Activated CD4-positive, alpha-beta T cell treated with anti-CD3 and anti-CD28 coated beads, Interleukin-2, amount 10 ng/mL, durations not matched to agents 24 days and 14 days (primary cell): ENCODE results near the gene NELFA. TPM values are rescaled to one million over a fixed set of nuclear protein-coding genes. Genes with fewer than 3 reads are reported as not detected.
"Not testable (repeated sequence)": the region's sequence is repeated elsewhere in the genome, so short reads cannot be mapped to it uniquely, and the experiment has no call there.

ENCODE experiments used
- DNase-seq: peaks from one replicate; pipeline ENCODE4 v3.0.0; 2022
- H3K27ac Mint-ChIP-seq: one replicate; pipeline ENCODE4 v1.8.0; 2022; ENCODE audit warnings: mild to moderate bottlenecking, mixed read lengths
- H3K27me3 Mint-ChIP-seq: one replicate; pipeline ENCODE4 v1.8.0; 2022; ENCODE audit warnings: mixed read lengths
- H3K36me3 Mint-ChIP-seq: one replicate; pipeline ENCODE4 v1.8.0; 2022; ENCODE audit warnings: low read depth, mild to moderate bottlenecking, mixed read lengths
- H3K4me1 Mint-ChIP-seq: one replicate; pipeline ENCODE4 v1.8.0; 2021; ENCODE audit warnings: mixed read lengths
- H3K4me3 Mint-ChIP-seq: one replicate; pipeline ENCODE4 v1.8.0; 2022; ENCODE audit warnings: mild to moderate bottlenecking, moderate library complexity, mixed read lengths
- H3K9me3 Mint-ChIP-seq: one replicate; pipeline ENCODE4 v1.8.0; 2021; ENCODE audit warnings: mixed read lengths
- intact Hi-C: fragments of 100-400 bp; cut with micrococcal nuclease; formaldehyde crosslinking; loops from one replicate; pipeline ENCODE4 v1.15.1; 2023
- total RNA-seq: library from RNA; stranded (reverse); gene quantifications from 2 replicates; pipeline ENCODE4 v1.2.3, GENCODE V29; 2022

The NELFA gene
- total RNA-seq, 1 donor from 2014 or later = 57.4 TPM

DNA sequence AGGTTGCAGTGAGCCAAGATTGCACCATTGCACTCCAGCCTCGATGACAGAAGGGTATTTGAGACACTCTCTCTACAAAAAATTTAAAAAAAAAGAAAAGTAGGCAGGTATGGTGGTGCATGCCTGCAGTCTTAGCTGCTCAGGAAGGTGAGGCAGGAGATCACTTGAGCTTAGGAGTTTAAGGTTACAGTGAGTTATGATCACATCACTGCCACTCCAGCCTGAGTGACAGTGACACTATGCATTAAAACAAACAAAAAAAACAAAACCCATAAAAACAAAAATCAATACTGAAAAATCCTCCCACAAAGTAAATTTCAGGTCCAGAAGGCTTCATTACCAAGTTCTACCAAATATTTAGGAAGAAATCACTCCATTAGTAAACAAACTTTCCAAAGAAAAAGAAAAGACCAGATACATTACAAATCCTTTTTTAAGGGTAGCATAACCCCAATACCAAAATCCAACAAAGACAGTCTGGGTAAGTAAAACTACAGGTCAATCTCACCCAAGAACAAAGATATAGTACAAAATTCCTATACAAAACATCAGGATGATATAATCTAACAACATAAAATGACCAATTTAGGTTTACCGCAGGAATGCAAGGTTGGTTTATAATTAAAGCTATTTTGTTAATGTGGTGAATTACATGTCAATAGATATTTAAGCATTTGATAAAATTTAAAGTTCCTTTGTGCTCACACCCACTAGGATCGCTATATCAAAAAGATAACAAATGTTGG lies 11.7 kb downstream of the NELFA start:
- H3K4me1 Mint-ChIP-seq = peaks cover 13% of the 10 kb centered on the region
- no peaks in the 10 kb centered on the region for H3K27me3 Mint-ChIP-seq
- H3K4me3 Mint-ChIP-seq = no peak overlapping the region
- intact Hi-C loops = no loop called here
- H3K36me3 Mint-ChIP-seq = peaks cover 66% of the 10 kb centered on the region
- DNase-seq = no peak
- peaks cover 29% of the 10 kb centered on the region for H3K9me3 Mint-ChIP-seq
- no peak overlapping the region for H3K27ac Mint-ChIP-seq

- intact Hi-C loops = no loop called here
- Mint-ChIP-seq H3K27me3 (no peaks in the 10 kb centered on the region), H3K36me3 (peaks cover 54% of the 10 kb centered on the region), H3K27ac (no peak overlapping the region), H3K9me3 (peaks cover 20% of the 10 kb centered on the region), H3K4me3 (no peak overlapping the region), H3K4me1 (peaks cover 10% of the 10 kb centered on the region)
- no peak for DNase-seq
These were observed 13.8 kb downstream of the NELFA start for GRCh38 chr4:1994938-1995337.

DNA sequence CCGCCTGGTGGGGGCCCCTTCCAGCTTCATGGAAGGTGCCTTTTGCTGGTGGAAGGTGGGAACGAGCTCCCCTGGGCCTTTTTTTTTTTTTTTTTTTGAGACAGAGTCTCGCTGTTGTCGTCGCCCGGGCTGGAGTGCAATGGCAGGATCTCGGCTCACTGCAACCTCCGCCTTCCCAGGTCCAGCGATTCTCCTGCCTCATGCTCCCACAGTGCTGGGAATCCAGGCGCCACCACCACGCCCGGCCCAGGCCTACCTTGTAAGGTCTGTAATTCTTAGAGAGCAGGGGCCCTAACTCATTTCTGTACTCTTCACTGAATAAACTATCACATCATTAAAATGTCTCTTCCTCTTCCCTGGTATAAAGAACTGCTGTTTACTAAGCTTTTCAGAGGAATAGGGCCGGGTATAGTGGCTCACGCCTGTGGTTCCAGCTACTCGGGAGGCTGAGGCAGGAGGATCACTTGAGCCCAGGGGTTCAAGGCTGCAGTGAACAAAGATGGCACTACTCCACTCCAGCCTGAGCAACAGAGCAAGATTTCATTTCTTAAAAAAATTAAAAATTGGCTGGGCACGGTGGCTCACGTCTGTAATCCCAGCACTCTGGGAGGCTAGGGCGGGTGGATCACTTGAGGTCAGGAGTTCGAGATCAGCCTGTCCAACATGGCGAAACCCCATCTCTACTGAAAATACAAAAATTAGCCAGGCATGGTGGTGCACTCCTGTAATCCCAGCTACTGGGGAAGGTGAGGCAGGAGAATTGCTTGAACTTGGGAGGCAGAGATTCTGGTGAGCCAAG lies 14.9 kb downstream of the NELFA start:
- DNase-seq, H3K4me1 Mint-ChIP-seq, H3K27ac Mint-ChIP-seq, H3K4me3 Mint-ChIP-seq, H3K27me3 Mint-ChIP-seq, H3K9me3 Mint-ChIP-seq, intact Hi-C loops: not testable (repeated sequence)
- H3K36me3 Mint-ChIP-seq = peaks cover 43% of the 10 kb centered on the region

DNA sequence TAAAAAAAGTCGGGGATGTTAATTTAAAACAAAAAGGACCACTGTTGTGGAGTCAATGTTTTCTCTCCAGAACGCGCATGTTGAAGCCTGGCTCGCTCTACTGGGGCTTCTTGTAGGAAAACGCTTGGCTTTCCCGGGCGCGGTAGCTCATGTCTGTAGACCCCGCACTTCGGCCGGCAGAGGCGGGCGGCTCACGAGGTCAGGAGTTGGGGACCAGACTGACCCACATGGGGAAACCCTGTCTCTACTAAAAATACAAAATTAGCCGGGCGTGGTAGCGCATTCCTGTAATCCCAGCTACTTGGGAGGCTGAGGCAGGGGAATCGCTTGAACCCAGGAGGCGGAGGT lies 15.6 kb downstream of the NELFA start:
- H3K4me1 Mint-ChIP-seq = peaks cover 6% of the 10 kb centered on the region
- H3K9me3 Mint-ChIP-seq = peaks cover 4% of the 10 kb centered on the region
- H3K4me3 Mint-ChIP-seq = no peak overlapping the region
- H3K27me3 Mint-ChIP-seq = no peaks in the 10 kb centered on the region
- DNase-seq = no peak
- intact Hi-C loops = no loop called here
- H3K27ac Mint-ChIP-seq = no peak overlapping the region
- peaks cover 41% of the 10 kb centered on the region for H3K36me3 Mint-ChIP-seq

- Mint-ChIP-seq H3K9me3 (peaks cover 4% of the 10 kb centered on the region), H3K4me3 (no peak overlapping the region), H3K36me3 (peaks cover 38% of the 10 kb centered on the region), H3K4me1 (peaks cover 4% of the 10 kb centered on the region), H3K27ac (no peak overlapping the region), H3K27me3 (no peaks in the 10 kb centered on the region)
- DNase-seq = no peak
- intact Hi-C loops = no loop called here
These were observed 16.2 kb downstream of the NELFA start for GRCh38 chr4:1992468-1993168.

DNA sequence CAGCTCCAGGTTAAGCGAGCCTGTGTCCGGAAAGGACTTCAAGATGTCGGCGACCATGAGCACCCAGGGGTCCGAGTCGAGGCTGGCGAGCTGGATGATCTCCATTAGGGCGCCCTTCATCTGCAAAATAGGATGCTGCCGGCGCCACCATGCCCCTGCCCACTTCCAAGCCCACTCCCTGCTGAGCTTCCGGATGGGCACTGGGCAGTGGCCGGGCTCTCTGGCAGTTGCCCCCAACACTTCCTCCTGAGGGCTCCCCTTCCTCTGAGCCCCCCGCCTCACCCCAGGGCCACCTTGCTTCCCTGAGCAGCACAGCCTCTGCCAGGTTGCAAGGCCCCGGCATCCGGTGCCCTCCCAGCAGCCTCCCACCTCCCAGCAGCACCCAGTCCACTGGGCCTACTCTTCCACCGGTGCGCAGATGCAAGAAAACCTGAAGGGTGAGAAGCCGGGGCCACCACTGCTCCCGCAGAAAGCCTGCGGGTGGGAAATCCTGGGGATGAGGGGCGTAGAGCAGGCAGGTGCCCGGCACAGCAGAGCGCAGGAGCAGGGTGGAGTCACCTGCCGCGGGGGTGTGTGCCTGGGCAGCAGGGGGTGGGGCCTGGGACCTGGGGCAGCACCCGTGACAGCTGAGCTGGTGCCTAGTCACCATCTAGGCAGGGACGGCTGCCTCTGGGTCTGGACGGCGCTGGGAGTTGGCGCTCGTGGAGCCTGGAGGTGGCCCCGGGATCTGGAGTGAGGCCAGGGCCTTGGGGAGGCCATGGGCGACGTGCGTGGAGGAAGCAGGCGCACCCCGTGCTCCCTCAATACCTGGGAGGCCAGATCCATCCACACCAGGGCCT lies 17.0 kb downstream of the NELFA start:
- Mint-ChIP-seq H3K4me3 (no peak overlapping the region), H3K9me3 (no peaks in the 10 kb centered on the region), H3K4me1 (peaks cover 1% of the 10 kb centered on the region), H3K36me3 (peaks cover 30% of the 10 kb centered on the region), H3K27ac (no peak overlapping the region), H3K27me3 (no peaks in the 10 kb centered on the region)
- DNase-seq = no peak
- intact Hi-C loops = no loop called here

GRCh38 chr4:1991087-1991486 lies 17.7 kb downstream of the NELFA start:
- Mint-ChIP-seq H3K4me3 (no peak overlapping the region), H3K9me3 (no peaks in the 10 kb centered on the region), H3K27me3 (no peaks in the 10 kb centered on the region), H3K27ac (no peak overlapping the region), H3K4me1 (peaks cover 1% of the 10 kb centered on the region), H3K36me3 (peaks cover 23% of the 10 kb centered on the region)
- DNase-seq = no peak
- intact Hi-C loops = no loop called here

DNA sequence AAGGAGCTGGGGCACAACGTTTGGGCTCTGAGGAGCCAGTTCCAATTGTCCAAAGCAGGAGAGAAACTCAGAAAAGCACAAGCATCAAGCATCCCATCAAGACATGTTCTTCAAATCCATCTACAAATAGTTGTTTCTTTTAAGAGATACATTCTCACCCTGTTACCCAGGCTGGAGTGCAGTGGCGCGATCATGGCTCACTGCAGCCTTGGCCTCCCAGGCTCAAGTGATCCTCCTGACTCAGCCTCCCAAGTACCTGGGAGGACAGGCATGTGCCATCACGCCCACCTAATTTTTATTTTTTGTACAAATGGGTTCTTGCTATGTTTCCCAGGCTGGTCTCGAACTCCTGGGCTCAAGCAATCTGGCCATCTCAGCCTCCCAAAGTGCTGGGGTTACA lies 18.1 kb downstream of the NELFA start:
- Mint-ChIP-seq H3K4me1 (peaks cover 1% of the 10 kb centered on the region), H3K27me3 (no peaks in the 10 kb centered on the region), H3K9me3 (no peaks in the 10 kb centered on the region), H3K27ac (no peak overlapping the region), H3K4me3 (no peak overlapping the region), H3K36me3 (peaks cover 20% of the 10 kb centered on the region)
- DNase-seq = no peak
- intact Hi-C loops = no loop called here

DNA sequence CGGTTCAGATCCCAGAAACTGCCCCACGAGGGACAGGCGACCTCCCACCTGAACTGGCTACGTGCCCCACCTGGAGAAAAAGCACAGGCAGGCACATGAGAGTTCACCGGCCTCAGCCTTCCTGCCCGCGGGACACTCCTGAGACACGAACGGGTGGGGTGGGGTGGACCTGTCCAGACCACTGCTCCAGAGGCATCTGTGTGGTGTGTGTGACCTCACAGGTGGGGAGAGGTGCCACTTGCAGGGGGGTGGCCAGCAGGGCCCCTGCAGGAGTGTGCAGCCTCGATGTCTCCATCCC lies 18.5 kb downstream of the NELFA start:
- peaks cover 17% of the 10 kb centered on the region for H3K36me3 Mint-ChIP-seq
- H3K9me3 Mint-ChIP-seq = no peaks in the 10 kb centered on the region
- intact Hi-C loops = no loop called here
- H3K27ac Mint-ChIP-seq = no peak overlapping the region
- H3K4me1 Mint-ChIP-seq = peaks cover 1% of the 10 kb centered on the region
- H3K27me3 Mint-ChIP-seq = no peaks in the 10 kb centered on the region
- no peak for DNase-seq
- H3K4me3 Mint-ChIP-seq = no peak overlapping the region

DNA sequence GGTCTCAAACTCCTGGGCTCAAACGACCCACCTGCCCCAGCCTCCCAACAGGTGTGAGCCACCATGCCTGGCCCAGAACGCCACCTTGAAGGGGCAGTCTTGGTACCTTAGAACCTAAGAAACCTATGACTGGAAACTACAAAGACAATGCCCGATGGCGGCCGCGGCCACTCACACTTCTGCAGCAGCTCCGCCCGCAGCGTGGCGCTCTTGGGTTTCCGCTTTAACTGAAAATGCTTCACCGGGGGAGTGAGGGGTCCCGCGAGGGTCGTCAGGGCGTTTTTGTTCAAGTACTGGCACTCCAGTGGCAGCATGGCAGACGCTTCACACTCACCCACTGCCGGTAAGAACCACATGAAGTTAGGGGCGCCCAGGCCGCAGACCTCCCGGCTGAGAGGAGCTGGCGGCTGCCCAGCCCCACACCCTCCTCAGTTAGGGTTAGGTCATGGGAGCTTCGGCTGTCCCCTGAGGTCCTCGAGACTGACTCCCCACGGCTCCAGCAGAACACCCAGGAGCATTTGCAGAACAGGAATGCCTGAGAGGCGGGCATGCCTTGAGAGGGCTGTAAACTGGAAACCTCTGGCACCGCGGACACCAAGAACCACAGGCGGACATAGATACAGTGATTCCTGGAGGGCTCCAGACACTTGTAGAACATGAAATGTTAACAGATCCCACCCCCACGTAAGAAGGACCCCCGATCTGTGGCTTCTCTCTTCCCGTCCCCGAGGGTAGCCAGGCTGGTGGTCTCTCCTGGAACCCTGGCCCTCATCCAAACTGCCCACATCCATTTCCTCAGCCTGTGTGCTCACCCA lies 19.0 kb downstream of the NELFA start:
- no peaks in the 10 kb centered on the region for H3K9me3 Mint-ChIP-seq
- no peaks in the 10 kb centered on the region for H3K27me3 Mint-ChIP-seq
- no peak overlapping the region for H3K27ac Mint-ChIP-seq
- peaks cover 15% of the 10 kb centered on the region for H3K36me3 Mint-ChIP-seq
- intact Hi-C loops = no loop called here
- H3K4me1 Mint-ChIP-seq = peaks cover 1% of the 10 kb centered on the region
- no peak for DNase-seq
- H3K4me3 Mint-ChIP-seq = no peak overlapping the region

DNA sequence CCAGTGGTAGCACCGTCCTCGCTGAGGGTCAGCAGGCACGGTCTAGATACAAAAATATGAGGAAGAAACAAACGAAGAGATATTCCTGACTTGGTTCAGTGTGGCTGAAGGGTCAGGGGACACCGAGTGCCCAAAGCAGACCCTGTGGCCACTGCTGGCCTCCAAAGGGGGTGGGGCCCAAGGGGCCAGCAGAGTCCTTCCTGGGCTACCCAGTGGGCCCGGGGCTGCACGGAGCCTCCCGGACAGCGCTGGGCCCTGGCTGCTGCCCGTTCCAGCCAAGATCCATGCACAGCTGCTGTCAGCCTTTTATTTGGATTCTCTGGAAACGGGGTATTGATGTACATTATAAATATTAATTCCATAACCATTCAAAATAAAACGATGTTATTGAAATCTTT lies 20.4 kb downstream of the NELFA start:
- no peaks in the 10 kb centered on the region for H3K9me3 Mint-ChIP-seq
- H3K36me3 Mint-ChIP-seq = peaks cover 20% of the 10 kb centered on the region
- no peaks in the 10 kb centered on the region for H3K4me1 Mint-ChIP-seq
- no peak for DNase-seq
- intact Hi-C loops = no loop called here
- no peak overlapping the region for H3K27ac Mint-ChIP-seq
- H3K4me3 Mint-ChIP-seq = no peak overlapping the region
- no peaks in the 10 kb centered on the region for H3K27me3 Mint-ChIP-seq

DNA sequence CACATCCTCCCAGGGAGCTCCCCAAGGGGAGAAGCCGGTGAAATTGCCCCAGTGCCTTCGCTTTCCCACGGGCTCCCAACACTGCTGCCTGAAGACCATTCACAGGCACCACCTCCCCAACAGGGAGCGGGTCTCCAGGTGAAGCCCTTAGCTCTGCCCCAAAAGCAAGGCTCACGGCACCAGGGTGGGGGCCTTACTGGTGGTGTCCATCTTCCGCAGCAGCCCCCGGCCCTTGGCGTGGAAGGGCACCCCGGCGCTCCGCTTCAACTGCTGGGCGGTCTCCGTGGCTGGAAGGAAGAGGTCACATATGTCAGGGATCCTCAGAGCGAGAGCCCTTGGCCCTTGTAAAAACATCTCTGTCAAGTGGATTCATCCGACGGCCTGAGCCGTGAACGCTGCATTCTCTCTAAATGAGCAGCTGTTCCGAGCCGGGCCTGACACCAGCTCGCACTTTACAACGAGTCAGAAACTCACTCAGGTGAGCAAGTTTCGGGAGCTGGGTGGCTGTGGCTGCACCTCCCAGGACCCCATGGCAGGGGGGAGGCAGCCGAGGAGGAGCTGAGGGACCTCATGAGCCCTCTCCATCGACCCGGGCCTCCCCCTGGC lies 20.9 kb downstream of the NELFA start:
- no peaks in the 10 kb centered on the region for H3K9me3 Mint-ChIP-seq
- H3K27me3 Mint-ChIP-seq = no peaks in the 10 kb centered on the region
- H3K36me3 Mint-ChIP-seq = peaks cover 22% of the 10 kb centered on the region
- no peak for DNase-seq
- H3K27ac Mint-ChIP-seq = no peak overlapping the region
- intact Hi-C loops = no loop called here
- no peaks in the 10 kb centered on the region for H3K4me1 Mint-ChIP-seq
- H3K4me3 Mint-ChIP-seq = no peak overlapping the region

- intact Hi-C loops = no loop called here
- H3K36me3 Mint-ChIP-seq = peaks cover 25% of the 10 kb centered on the region
- no peak overlapping the region for H3K4me3 Mint-ChIP-seq
- DNase-seq = no peak
- H3K9me3 Mint-ChIP-seq = no peaks in the 10 kb centered on the region
- no peak overlapping the region for H3K27ac Mint-ChIP-seq
- H3K4me1 Mint-ChIP-seq = no peaks in the 10 kb centered on the region
- H3K27me3 Mint-ChIP-seq = no peaks in the 10 kb centered on the region
These were observed 21.5 kb downstream of the NELFA start for GRCh38 chr4:1987296-1987695.
